Fibroblast of mammary gland (primary cell): ENCODE data around the gene SLC38A9.

Experiments used
- DNase-seq: peaks from one replicate; pipeline ENCODE4 v3.0.0-alpha.2; 2010; ENCODE audit warnings: low read depth
- H3K4me3 ChIP-seq: 2 replicates; pipeline ENCODE4 v1.5.1; 2011; ENCODE audit warnings: low read depth, mild to moderate bottlenecking, low read length, moderate library complexity; ENCODE audit not compliant: control insufficient read depth
- TF ChIP-seq, protein P1 (sequence below): conservative IDR thresholded peaks from 2 replicates; pipeline ENCODE4 v1.5.1; 2011; ENCODE audit warnings: low read depth, low read length, inconsistent platforms; ENCODE audit not compliant: control insufficient read depth, insufficient read depth

The SLC38A9 gene

DNA sequence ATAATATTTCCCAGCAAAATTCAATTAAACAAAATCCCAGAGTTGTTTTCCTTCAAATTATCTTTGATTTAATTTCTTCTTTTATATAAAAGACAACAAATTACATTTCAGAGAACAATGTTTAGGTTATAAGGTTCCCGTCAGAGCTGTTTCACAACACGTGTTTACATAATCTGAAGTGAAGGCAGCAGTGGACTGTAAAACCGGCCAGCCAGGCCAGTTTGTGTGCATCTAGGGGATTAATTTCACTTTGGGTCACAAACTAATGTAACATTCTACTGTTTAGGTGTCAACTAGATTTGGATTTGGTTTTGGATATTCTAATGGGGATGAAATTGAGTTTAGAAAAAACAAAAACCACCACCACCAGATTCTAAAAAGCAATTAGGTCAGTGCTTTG lies 90.9 kb downstream of the SLC38A9 start:
- H3K4me3 ChIP-seq, result no peak overlapping the region
- TF ChIP-seq, protein P1, sequence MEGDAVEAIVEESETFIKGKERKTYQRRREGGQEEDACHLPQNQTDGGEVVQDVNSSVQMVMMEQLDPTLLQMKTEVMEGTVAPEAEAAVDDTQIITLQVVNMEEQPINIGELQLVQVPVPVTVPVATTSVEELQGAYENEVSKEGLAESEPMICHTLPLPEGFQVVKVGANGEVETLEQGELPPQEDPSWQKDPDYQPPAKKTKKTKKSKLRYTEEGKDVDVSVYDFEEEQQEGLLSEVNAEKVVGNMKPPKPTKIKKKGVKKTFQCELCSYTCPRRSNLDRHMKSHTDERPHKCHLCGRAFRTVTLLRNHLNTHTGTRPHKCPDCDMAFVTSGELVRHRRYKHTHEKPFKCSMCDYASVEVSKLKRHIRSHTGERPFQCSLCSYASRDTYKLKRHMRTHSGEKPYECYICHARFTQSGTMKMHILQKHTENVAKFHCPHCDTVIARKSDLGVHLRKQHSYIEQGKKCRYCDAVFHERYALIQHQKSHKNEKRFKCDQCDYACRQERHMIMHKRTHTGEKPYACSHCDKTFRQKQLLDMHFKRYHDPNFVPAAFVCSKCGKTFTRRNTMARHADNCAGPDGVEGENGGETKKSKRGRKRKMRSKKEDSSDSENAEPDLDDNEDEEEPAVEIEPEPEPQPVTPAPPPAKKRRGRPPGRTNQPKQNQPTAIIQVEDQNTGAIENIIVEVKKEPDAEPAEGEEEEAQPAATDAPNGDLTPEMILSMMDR, result no peak

DNA sequence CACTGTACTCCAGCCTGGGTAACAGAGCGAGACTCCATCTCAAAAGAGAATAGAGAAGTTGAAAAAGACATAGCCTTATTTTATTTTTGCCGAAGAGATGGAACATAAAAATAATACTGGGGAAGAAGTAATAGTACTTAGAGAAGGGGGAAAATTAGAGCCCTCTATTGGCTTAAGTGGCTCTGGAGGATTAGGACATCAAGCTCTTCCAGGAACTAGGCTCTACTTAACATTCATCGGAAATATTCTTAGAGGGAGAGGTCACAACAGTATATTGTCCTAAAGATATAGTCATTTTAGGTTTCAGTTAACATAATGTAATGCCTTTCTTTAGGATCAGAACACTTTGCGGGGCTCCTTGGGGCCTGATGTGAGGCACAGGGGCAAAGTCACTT lies 91.4 kb downstream of the SLC38A9 start:
- no peak overlapping the region for H3K4me3 ChIP-seq
- TF ChIP-seq, protein P1, result no peak
- no peak for DNase-seq

More for the DNA sequence above, 90.9 kb downstream of the SLC38A9 start:
- no peak for DNase-seq

DNA sequence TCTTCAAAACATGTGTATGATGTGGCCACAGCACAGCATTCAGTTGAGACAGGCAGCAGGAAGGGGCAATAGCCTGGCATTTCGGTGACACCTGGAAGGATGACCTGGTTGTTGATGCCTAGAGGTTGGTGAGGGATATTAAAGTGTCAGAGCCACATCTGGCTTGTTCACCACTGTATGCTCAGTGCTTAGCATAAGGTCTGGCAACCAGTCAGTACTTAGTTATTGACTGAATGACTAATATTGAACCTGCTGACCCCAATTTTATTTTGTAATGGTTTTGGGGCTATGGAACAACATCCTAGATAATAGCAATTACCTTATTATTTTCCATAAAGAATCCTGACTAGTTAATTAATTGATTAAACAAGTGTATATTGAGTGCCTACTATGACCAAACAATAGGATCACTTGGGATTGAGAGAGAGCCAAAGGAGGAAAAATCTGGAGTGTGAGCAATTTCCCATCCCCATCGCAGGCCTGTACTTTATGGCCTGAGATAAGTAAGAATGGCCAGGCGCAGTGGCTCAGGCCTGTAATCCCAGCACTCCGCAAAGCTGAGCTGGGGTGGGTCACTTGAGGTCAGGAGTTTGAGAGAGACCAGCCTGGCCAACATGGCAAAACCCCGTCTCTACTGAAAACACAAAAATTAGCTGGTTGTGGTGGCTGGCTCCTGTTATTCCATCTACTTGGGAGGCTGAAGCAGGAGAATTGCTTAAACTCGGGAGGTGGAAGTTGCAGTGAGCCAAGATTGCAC lies 91.9 kb downstream of the SLC38A9 start:
- no peak overlapping the region for H3K4me3 ChIP-seq
- TF ChIP-seq, protein P1, result no peak

DNA sequence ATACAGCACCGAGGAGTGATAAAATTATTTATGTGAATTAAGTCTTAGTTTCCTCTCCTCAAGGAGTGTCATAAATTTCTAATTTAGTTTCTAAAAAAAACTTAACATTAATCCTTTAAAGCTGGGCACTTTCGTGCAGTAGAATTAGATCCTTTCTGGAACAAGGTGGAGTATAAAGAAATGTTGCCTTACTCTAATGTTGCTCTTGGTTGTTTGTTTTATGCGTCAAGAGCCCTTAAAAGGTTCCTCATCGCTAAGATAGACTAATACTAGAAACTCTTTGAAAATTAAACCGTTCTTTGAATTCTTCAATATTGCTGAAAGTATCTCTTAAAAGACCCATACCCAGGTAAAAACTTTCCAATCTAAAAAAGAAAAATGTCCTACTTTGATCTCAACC lies 93.8 kb downstream of the SLC38A9 start:
- TF ChIP-seq, protein P1, result no peak
- no peak overlapping the region for H3K4me3 ChIP-seq
- no peak for DNase-seq

More for the DNA sequence above, 91.9 kb downstream of the SLC38A9 start:
- no peak for DNase-seq

DNA sequence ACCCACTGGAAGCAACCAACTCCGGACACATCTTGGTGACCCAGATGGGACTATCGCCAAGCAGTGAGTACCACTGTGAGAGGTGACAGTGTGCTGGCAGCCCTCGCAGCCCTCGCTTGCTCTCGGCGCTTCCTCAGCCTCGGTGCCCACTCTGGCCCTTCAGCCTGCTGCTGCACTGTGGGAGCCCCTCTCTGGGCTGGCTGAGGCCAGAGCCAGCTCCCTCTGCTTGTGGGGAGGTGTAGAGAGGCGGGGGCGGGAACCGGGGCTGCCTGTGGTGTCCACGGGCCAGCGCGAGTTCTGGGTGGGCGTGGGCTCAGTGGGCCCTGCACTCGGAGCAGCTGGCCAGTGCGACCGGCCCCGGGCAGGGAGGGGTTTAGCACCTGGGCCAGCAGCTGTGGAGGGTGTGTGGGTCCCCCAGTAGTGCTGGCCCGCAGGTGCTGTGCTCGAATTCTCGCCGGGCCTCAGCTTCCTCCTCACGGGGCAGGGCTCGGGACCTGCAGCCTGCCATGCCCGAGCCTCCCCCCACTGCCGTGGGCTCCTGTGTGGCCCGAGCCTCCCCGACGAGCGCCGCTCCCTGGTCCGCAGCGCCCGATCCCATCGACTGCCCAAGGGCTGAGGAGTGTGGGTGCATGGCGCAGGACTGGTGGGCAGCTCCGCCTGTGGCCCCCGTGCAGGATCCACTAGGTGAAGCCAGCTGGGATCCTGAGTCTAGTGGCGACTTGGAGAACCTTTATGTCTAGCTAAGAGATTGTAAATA lies 98.8 kb downstream of the SLC38A9 start:
- H3K4me3 ChIP-seq, result no peak overlapping the region
- no peak for DNase-seq
- TF ChIP-seq, protein P1, result no peak

DNA sequence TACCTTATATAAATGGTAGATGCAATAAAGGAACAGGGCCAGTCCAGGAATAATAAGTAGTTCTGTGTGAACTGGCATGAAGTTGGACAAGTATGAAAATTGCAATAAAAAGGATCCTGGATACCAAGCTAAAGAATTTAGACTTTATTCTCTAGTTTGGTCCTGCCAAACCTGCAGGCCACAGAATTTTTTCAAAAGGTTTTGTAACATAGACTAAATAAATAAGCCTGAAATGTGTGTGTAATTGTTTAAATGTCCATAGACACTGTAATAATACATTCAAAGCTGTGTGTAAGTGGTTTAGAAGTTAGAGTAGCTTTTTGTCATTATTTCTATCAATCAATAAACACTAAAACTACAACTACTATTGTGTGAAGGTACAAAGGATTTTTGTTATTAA lies 101.6 kb downstream of the SLC38A9 start:
- TF ChIP-seq, protein P1, result no peak
- H3K4me3 ChIP-seq, result no peak overlapping the region
- no peak for DNase-seq
